ENCODE results near the gene CEP85L. TPM values are rescaled to one million over a fixed set of nuclear protein-coding genes. Genes with fewer than 3 reads are reported as not detected.

CEP85L gene
- polyA plus RNA-seq (2011; rRNA removed): 7.4 and 7.5 TPM in 2 replicates
- 31.1 and 49.6 TPM in 2 replicates for polyA minus RNA-seq (2011; rRNA and poly(A)+ RNA removed)

DNA sequence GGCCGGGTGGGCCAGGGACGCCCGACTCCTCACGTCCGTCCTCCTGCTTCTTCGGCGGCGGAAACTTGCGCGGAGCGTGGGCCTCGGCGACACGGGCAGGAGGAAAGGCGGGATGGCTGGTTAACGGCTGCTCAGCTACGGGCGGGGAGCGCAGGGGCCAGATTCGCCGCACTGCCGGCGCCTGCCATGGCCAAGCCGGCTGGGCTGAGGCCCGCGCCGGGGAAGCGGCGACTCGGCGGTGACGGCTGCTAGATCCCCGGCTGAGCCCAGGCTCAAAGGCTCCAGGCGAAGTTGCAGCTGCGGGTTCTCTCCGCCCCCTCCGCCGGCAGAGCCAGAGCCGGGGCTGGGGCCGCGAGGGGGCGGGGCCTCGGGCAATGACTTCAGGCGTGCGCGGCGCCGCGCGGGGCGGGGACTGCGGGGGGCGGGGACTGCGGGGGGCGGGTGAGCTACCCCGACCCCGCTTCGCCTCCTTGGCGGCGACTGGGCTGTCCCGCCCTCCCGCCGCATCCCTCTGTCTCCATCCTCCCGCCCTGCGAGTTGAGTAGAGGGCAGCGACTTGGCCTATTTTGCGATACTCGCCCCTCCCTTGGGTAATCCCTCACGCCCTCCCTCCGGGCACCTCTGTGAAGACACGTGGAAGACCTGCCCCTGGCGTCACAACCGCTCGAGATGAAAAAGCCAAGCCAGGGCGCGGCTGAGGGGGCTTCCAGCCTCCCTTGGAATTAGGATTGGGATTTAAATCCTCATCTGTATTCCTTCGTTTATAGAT, at the start of gene CEP85L:
CEP85L (minus strand) TSS at position 310 of the 769 bp plus-strand sequence. CDS start 322 bp downstream, outside the sequence.
- ChIA-PET POLR2A (interaction anchor here (0.6 to 1.3 kb wide), 10 partner anchors 15 to 330 kb away, joined by 3 to 8 read pairs (median 3); no protein-coding TSS in a partner anchor), CTCF (interaction anchor here (0.6 to 0.9 kb wide), 3 partner anchors 11 to 1948 kb away, joined by 3 to 4 read pairs (median 3); no protein-coding TSS in a partner anchor)
- H3K27me3 ChIP-seq (ENCODE audit: control insufficient read depth, insufficient read depth, low read length): no peaks in the 10 kb centered on the region
- H3K27ac ChIP-seq (ENCODE audit: low read depth, low read length): peak within 1 kb of the TSS; percentile 74
- H3K9me3 ChIP-seq (ENCODE audit: control insufficient read depth, insufficient read depth, low read length): no peaks in the 10 kb centered on the region
- TF ChIP-seq, protein P1, sequence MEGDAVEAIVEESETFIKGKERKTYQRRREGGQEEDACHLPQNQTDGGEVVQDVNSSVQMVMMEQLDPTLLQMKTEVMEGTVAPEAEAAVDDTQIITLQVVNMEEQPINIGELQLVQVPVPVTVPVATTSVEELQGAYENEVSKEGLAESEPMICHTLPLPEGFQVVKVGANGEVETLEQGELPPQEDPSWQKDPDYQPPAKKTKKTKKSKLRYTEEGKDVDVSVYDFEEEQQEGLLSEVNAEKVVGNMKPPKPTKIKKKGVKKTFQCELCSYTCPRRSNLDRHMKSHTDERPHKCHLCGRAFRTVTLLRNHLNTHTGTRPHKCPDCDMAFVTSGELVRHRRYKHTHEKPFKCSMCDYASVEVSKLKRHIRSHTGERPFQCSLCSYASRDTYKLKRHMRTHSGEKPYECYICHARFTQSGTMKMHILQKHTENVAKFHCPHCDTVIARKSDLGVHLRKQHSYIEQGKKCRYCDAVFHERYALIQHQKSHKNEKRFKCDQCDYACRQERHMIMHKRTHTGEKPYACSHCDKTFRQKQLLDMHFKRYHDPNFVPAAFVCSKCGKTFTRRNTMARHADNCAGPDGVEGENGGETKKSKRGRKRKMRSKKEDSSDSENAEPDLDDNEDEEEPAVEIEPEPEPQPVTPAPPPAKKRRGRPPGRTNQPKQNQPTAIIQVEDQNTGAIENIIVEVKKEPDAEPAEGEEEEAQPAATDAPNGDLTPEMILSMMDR (IDR thresholded peaks at IDR 0.05; ENCODE audit: low read depth, low read length): no peak
- peak within 1 kb of the TSS; percentile 81 for H3K4me3 ChIP-seq (ENCODE audit: low read depth, low read length)
- peak; percentile 56 for DNase-seq (ENCODE audit: low read depth, low spot score)

DNA sequence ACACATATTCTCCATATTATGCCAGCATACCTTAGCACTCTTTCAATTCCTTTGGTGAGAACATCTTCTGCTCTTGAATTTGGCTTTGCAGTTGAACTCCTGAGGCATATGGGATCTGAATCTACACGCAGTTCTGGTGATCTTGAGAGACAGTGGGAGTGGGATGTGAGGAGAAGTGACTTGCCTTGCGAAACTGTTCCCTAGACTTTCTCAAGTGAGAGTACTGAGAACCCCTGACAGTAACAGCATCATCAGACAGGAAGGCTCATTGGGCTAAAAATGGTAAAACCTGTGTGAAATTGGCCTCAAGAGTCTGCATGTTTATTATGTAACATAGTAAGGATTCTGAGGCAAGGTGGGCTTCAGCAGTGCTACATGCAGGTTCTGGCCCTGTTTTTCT, 49.1 kb upstream of the CEP85L start:
- Histone ChIP-seq H3K27ac (ENCODE audit: low read depth, low read length) (no peak overlapping the region), H3K4me3 (ENCODE audit: low read depth, low read length) (no peak overlapping the region), H3K27me3 (ENCODE audit: control insufficient read depth, insufficient read depth, low read length) (no peaks in the 10 kb centered on the region), H3K9me3 (ENCODE audit: control insufficient read depth, insufficient read depth, low read length) (no peaks in the 10 kb centered on the region)
- TF ChIP-seq, protein P1 (IDR thresholded peaks at IDR 0.05; ENCODE audit: low read depth, low read length): no peak
- no peak for DNase-seq (ENCODE audit: low read depth, low spot score)
- CTCF ChIA-PET: no interaction called here
- POLR2A ChIA-PET: no interaction called here

DNA sequence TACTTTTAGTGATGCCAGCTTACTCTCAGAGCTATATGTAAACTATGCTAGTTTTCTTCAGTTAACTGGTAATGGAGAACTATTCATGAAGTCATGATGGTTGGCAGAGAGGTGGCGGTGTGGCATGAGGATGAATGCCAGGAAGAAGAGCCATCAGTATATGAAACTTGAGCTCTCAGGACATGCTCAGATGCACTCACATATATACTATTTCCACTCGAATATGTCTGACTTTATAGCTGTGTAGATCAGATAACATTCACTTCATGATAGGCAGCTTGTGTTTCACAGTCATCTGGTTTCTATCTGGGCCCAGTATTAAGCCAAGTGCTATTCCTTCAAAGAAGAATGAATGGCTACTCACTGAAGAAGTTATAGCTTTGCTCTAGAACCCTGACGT, 46.2 kb upstream of the CEP85L start:
- POLR2A ChIA-PET: no interaction called here
- H3K27ac ChIP-seq (ENCODE audit: low read depth, low read length): no peak overlapping the region
- no peak for DNase-seq (ENCODE audit: low read depth, low spot score)
- CTCF ChIA-PET: interaction anchor here (0.6 kb wide), 1 partner anchor 527 kb away, joined by 5 read pairs; no protein-coding TSS in a partner anchor
- H3K27me3 ChIP-seq (ENCODE audit: control insufficient read depth, insufficient read depth, low read length): no peaks in the 10 kb centered on the region
- H3K4me3 ChIP-seq (ENCODE audit: low read depth, low read length): no peak overlapping the region
- H3K9me3 ChIP-seq (ENCODE audit: control insufficient read depth, insufficient read depth, low read length): no peaks in the 10 kb centered on the region
- TF ChIP-seq, protein P1 (IDR thresholded peaks at IDR 0.05; ENCODE audit: low read depth, low read length): no peak

DNA sequence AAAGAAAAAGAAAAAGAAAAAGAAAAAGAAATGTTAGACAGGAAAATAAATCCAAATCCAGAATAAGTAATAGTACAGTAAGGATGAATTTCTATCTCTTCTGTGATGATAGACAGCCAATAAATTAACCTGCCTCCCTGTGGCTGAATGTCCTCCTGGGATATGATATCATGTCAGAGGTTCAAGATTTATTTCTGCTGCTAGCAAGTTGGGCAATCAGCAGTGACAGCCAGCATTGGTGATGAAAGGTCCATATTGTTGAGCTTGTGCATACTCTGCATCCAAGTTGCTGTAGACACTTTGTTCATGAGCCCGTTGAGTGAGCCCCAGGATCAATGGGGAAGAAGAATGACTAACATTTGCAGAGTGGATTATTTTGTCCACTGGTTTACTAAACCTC, 44.9 kb upstream of the CEP85L start:
- TF ChIP-seq, protein P1 (IDR thresholded peaks at IDR 0.05; ENCODE audit: low read depth, low read length): no peak
- H3K27me3 ChIP-seq (ENCODE audit: control insufficient read depth, insufficient read depth, low read length): no peaks in the 10 kb centered on the region
- H3K9me3 ChIP-seq (ENCODE audit: control insufficient read depth, insufficient read depth, low read length): no peaks in the 10 kb centered on the region
- H3K27ac ChIP-seq (ENCODE audit: low read depth, low read length): no peak overlapping the region
- POLR2A ChIA-PET: no interaction called here
- CTCF ChIA-PET: interaction anchor here (0.6 kb wide), 1 partner anchor 90 kb away, joined by 5 read pairs; no protein-coding TSS in a partner anchor
- H3K4me3 ChIP-seq (ENCODE audit: low read depth, low read length): no peak overlapping the region
- no peak for DNase-seq (ENCODE audit: low read depth, low spot score)

DNA sequence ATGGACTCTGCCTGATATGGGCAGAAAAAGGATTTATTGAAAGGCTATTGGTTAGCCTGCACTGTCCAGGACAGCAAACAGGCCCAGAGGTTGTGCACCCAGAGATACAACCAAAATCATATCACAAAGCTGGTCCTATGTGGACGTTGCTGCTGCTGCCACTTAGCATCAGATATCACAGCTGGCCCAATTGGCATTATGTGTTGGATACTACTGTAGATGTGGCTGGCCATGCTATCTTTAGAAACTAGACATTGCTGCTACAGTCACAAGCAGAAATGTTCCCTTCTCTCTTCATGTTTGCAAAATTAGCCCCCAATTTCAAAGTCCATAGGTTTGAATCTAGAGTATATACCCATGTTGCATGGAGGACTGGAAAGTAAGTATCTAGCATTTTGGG, 42.2 kb upstream of the CEP85L start:
- CTCF ChIA-PET: interaction anchor here (0.9 kb wide), 1 partner anchor 109 kb away, joined by 5 read pairs; no protein-coding TSS in a partner anchor
- no peak overlapping the region for H3K27ac ChIP-seq (ENCODE audit: low read depth, low read length)
- H3K4me3 ChIP-seq (ENCODE audit: low read depth, low read length): no peak overlapping the region
- DNase-seq (ENCODE audit: low read depth, low spot score): no peak
- H3K9me3 ChIP-seq (ENCODE audit: control insufficient read depth, insufficient read depth, low read length): no peaks in the 10 kb centered on the region
- no peaks in the 10 kb centered on the region for H3K27me3 ChIP-seq (ENCODE audit: control insufficient read depth, insufficient read depth, low read length)
- TF ChIP-seq, protein P1 (IDR thresholded peaks at IDR 0.05; ENCODE audit: low read depth, low read length): no peak
- POLR2A ChIA-PET: no interaction called here
